Mammary epithelial cell (primary cell): Measurements from ENCODE around the gene GRK1.

Experiments used
- CTCF ChIP-seq, 2 donors: IDR thresholded peaks in 1 of 2; conservative IDR thresholded peaks in 1 of 2; 2 replicates each; pipeline ENCODE4 v1.5.1; 2011 to 2012; ENCODE audit warnings: inconsistent platforms in 2 of 2, low read length in 2 of 2, mild to moderate bottlenecking in 2 of 2, control low read depth in 1 of 2, low read depth in 1 of 2; ENCODE audit not compliant: insufficient read depth in 1 of 2; ENCODE audit errors: extremely low read depth in 1 of 2
- EZH2 ChIP-seq: IDR thresholded peaks from 2 replicates; pipeline ENCODE4 v1.6.1; 2012; ENCODE audit warnings: low read length, inconsistent platforms, borderline replicate concordance

- TF ChIP-seq CTCF (conservative IDR thresholded peaks at IDR 0.05 in 1 of 2, IDR thresholded peaks at IDR 0.05 in 1 of 2; ENCODE audit: extremely low read depth in 1 of 2, insufficient read depth in 1 of 2, low read depth in 1 of 2, low read length in 2 of 2) (no peak), EZH2 (no peak)
Measured at GRCh38 chr13:113651511-113652403, 15.3 kb upstream of the GRK1 start.
